NT2/D1 (cell line): ENCODE results near the gene IMP4.

Experiments used
- DNase-seq: peaks from one replicate; pipeline ENCODE4 v3.0.0-alpha.2; 2011; ENCODE audit warnings: low read depth, low spot score
- H3K27me3 ChIP-seq: 2 replicates; pipeline ENCODE4 v1.6.0; 2011; ENCODE audit warnings: mild to moderate bottlenecking; ENCODE audit not compliant: insufficient read length, insufficient read depth
- H3K36me3 ChIP-seq: 2 replicates; pipeline ENCODE4 v1.6.1; 2011; ENCODE audit warnings: mild to moderate bottlenecking, low read length, mixed read lengths; ENCODE audit not compliant: insufficient read depth, insufficient read length
- H3K4me1 ChIP-seq: 2 replicates; pipeline ENCODE4 v1.5.1; 2011; ENCODE audit not compliant: insufficient read depth, insufficient read length
- H3K4me3 ChIP-seq: 2 replicates; pipeline ENCODE4 v1.5.1; 2011; ENCODE audit warnings: low read depth; ENCODE audit not compliant: insufficient read length
- H3K9ac ChIP-seq: 2 replicates; pipeline ENCODE4 v1.6.0; 2011; ENCODE audit warnings: low read depth; ENCODE audit not compliant: insufficient read length
- H3K9me3 ChIP-seq: 2 replicates; pipeline ENCODE4 v1.5.1; 2011; ENCODE audit warnings: mild to moderate bottlenecking, low read length; ENCODE audit not compliant: insufficient read depth
- SUZ12 ChIP-seq: IDR thresholded peaks from 2 replicates; pipeline ENCODE4 v1.6.1; 2011; ENCODE audit not compliant: insufficient read length, insufficient read depth; ENCODE audit errors: extremely low read depth
- YY1 ChIP-seq: IDR thresholded peaks from 2 replicates; pipeline ENCODE4 v1.6.1; 2011; ENCODE audit not compliant: insufficient read length, insufficient read depth
- ZNF274 ChIP-seq: IDR thresholded peaks from 2 replicates; pipeline ENCODE4 v1.6.1; 2011; ENCODE audit warnings: mild to moderate bottlenecking, low read depth, low read length

The IMP4 gene

DNA sequence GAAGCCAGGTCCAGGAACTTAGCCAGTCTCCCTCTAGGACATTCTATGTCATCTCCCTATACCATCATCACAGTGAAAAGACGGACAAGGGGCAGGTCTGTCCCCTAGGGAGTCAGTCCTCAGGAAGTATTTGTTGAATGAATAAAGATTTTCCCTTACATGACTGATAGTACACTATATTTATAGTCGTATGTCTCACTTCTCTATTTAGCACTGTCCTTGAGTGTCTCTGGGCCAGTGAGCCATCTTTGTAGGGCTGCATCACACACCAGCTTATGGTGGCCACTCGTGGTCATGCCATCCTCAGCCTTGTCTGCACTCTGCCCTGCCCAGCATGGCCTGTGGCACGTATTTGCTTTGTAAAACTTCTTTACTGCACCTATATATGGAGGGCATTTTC is 38.9 kb downstream of the IMP4 start:
- no peaks in the 10 kb centered on the region for H3K4me1 ChIP-seq
- DNase-seq: no peak
- H3K9ac ChIP-seq: no peak overlapping the region
- H3K27me3 ChIP-seq: no peaks in the 10 kb centered on the region
- no peak overlapping the region for H3K4me3 ChIP-seq
- H3K9me3 ChIP-seq: no peaks in the 10 kb centered on the region; the same call in 1 of the 2 replicates
- TF ChIP-seq YY1: no peak
- H3K36me3 ChIP-seq: peaks cover 19% of the 10 kb centered on the region

DNA sequence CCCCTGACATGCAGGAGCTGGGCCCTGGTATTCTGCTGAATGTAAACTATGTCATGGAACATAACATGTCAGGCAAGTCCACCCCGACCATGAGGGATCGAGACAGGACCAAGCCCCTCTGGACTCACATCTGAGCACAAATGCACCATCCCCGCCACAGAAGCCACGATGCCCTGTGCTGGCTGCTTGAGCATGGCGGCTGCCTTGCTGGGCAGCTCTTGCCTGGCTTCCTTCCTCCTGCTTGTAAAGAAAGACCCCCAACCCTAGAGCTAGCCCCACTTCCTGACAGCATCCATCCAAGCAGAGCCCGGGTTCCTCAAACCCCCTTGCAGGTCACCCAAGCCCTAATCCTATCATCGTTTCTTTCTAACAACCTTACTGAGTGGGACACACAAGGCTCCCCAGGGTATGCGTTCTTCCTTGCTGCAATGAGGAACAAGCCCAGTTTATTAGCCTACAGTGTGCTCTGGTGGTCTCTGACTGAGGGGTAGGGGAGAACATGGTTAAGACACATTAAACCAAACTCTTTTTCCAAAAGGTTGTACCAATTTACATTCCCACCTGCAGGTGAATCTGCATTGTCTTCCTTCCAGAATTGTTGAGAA is 39.7 kb downstream of the IMP4 start:
- DNase-seq: no peak
- Histone ChIP-seq H3K27me3 (no peaks in the 10 kb centered on the region), H3K4me1 (no peaks in the 10 kb centered on the region), H3K4me3 (no peak overlapping the region), H3K36me3 (peaks cover 15% of the 10 kb centered on the region), H3K9me3 (no peaks in the 10 kb centered on the region; the same call in 1 of the 2 replicates), H3K9ac (no peak overlapping the region)
- TF ChIP-seq ZNF274 (no peak), YY1 (no peak), SUZ12 (no peak)

DNA sequence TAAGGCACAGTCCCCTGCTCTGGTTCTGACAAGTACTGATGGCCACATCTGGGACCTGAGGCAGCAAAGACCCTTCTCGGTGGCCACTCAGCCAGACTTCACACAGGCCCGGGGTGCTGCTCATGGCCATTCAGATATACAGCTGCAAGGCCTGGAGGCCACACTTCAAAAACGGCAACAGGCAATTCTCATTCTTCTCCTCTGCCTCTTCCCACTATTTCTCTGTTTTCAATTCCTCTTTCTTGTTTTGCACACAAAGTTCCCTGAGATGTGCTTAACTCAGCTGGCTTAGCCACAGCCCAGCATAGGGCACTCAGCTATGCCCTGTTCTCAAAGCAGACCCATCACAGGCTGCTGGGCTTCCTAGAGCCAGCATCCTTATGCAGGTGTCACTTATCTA is 43.0 kb downstream of the IMP4 start:
- H3K27me3 ChIP-seq: no peaks in the 10 kb centered on the region
- TF ChIP-seq ZNF274: no peak
- no peak for TF ChIP-seq YY1
- TF ChIP-seq SUZ12: no peak
- no peaks in the 10 kb centered on the region; the same call in 1 of the 2 replicates for H3K9me3 ChIP-seq
- no peaks in the 10 kb centered on the region for H3K4me1 ChIP-seq
- no peak overlapping the region for H3K4me3 ChIP-seq
- no peak overlapping the region for H3K9ac ChIP-seq
- peaks cover 3% of the 10 kb centered on the region for H3K36me3 ChIP-seq
- DNase-seq: no peak

DNA sequence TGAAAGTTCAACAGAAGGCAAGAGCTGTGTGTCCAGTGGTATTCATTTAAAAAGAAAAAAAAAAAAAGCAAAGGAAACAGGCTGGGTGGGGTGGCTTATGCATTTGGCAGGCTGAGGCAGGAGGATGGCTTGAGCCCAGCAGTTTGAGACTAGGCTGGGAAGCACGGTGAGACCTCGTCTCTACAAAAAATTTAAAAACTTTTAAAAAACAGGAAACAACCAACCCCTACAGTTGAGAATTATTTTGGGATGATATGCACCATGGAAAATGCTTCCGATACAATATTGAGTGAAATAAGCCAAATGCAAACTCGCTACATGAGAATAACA is 44.3 kb downstream of the IMP4 start:
- no peak for TF ChIP-seq ZNF274
- Histone ChIP-seq H3K9me3 (no peaks in the 10 kb centered on the region; the same call in 1 of the 2 replicates), H3K4me1 (no peaks in the 10 kb centered on the region), H3K4me3 (no peak overlapping the region), H3K9ac (no peak overlapping the region), H3K27me3 (peaks cover under 1% of the 10 kb centered on the region), H3K36me3 (peaks cover 3% of the 10 kb centered on the region)
- no peak for DNase-seq

DNA sequence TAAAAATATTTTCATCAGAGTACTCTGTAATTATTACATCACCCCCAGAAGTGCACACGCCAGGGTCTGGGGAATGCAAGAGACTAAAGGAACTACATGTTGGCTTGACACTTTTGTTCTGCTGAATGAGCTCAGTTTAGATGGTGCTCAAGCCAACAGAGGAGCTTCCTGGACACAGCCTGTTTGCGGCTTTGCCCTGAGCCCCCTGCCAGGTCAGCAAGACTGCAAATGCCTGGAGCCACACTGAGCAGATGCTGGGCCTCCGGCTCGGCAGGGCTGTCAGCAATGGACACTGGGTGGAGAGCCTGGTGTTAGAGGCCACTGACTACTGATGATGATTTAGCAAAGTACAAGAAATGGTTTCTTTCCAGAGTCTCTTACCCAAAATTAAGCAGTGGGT is 45.1 kb downstream of the IMP4 start:
- Histone ChIP-seq H3K9me3 (no peaks in the 10 kb centered on the region), H3K36me3 (no peaks in the 10 kb centered on the region), H3K4me3 (no peak overlapping the region), H3K9ac (no peak overlapping the region), H3K4me1 (peaks cover 2% of the 10 kb centered on the region), H3K27me3 (peaks cover 4% of the 10 kb centered on the region)
- no peak for TF ChIP-seq YY1
- no peak for TF ChIP-seq ZNF274
- no peak for DNase-seq

DNA sequence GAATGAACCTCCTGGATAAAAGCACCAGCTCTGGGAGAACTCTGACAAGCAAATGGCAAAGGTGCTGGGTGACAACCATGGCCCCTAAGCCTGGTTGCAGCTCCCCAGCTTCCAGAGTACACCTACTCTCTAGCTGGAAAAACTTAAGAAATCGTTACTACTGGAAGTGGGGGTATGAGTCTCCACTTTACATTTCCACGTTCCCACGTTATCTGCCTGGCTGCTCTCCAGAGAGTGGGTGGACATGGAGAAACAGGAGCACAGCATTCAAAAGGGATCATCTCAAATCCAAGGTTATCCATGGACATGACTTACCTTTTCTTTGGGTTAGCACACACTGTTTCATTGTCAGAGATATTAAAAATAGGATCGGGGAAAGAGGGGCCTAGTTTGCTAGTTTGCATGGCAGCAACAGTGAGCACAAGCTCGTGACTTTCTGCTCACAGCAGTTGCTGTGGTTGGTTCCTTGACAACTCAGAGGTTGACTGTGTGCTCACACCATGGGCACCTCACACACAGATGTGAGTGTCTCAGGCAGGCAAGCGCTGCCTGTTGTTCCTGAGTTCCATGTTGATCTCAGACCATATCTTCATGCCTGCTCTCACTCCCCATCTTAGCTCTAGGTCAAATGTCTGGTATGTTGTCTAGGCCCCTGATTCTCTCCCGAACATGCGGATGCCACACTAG is 45.7 kb downstream of the IMP4 start:
- Histone ChIP-seq H3K36me3 (no peaks in the 10 kb centered on the region), H3K4me3 (no peak overlapping the region), H3K9me3 (no peaks in the 10 kb centered on the region), H3K4me1 (peaks cover 4% of the 10 kb centered on the region), H3K27me3 (peaks cover 4% of the 10 kb centered on the region), H3K9ac (no peak overlapping the region)
- no peak for DNase-seq
- no peak for TF ChIP-seq ZNF274
- TF ChIP-seq YY1: no peak
- no peak for TF ChIP-seq SUZ12

DNA sequence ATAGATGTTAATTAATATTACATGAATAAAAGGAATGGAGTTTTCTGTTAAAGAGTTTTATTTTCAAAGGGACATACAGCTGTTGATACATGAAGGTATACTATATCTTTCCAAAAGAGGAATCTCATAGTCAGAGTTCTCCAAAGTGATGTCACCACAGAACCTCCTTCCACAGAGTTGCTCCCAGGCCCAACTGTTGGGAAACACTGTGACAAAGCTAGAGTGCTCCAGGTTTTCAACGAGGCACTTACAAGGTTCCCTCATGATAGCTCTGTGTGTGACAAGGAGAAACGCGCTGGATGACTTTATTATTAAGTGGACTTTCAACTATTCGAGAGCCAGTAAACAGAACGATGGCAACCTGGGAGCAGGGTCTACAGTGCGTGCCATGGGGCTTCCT is 46.7 kb downstream of the IMP4 start:
- Histone ChIP-seq H3K27me3 (peaks cover 4% of the 10 kb centered on the region), H3K9ac (no peak overlapping the region), H3K4me1 (peaks cover 4% of the 10 kb centered on the region), H3K36me3 (no peaks in the 10 kb centered on the region), H3K9me3 (no peaks in the 10 kb centered on the region), H3K4me3 (no peak overlapping the region)
- no peak for DNase-seq
- TF ChIP-seq SUZ12 (no peak), YY1 (no peak), ZNF274 (no peak)

DNA sequence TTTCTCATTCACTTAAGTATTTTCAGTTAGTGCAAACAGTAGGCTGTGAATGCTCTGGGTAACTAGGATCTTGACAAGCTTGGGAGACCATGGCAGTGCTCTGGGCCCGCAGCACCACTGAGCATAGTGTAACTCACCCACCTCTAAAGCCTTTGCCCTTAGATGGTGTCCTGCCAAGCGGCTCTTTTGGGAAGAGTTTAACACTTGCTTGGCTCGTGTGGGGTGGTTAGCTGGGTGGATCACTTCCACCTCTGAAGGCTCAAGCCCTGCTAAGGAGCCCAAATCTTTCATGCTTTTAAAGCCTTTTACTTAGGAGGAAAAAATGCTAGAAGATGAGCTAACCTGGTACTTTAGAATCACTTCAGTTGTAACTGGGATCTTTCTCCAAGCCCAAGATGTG is 47.1 kb downstream of the IMP4 start:
- H3K4me1 ChIP-seq: peaks cover 4% of the 10 kb centered on the region
- H3K9me3 ChIP-seq: no peaks in the 10 kb centered on the region
- no peak for DNase-seq
- no peak for TF ChIP-seq YY1
- no peak for TF ChIP-seq SUZ12
- no peak for TF ChIP-seq ZNF274
- H3K9ac ChIP-seq: no peak overlapping the region
- no peak overlapping the region for H3K4me3 ChIP-seq
- H3K27me3 ChIP-seq: peaks cover 4% of the 10 kb centered on the region
- H3K36me3 ChIP-seq: no peaks in the 10 kb centered on the region
